IMR-90 (cell line): ENCODE measurements around the gene KCNIP1. TPM values are rescaled to one million over a fixed set of nuclear protein-coding genes. Genes with fewer than 3 reads are reported as not detected.

ENCODE experiments used
- ATAC-seq: fragments of 200-7000 bp; cut with Tn5 transposase; 2 replicates; pipeline ENCODE4 v1.9.1; 2020; ENCODE audit warnings: low read depth, mild to moderate bottlenecking, moderate library complexity
- BruUV-seq: library from RNA; stranded (reverse); fragments of 400-500 nt; replicated peaks from 2 replicates; lab custom pipeline; 2021; lab: Mats Ljungman, UMichigan
- CTCF ChIA-PET: fragments of 300-600 bp; formaldehyde crosslinking; extraction: SDS; loops from one replicate; lab custom pipeline; 2021; ENCODE audit warnings: antibody characterized with exemption; lab: Yijun Ruan, JAX
- POLR2A ChIA-PET: fragments of 300-600 bp; sonication (Branson Sonifier 250); formaldehyde crosslinking; loops from one replicate; lab custom pipeline; 2022; ENCODE audit warnings: antibody characterized with exemption; ENCODE audit not compliant: unreplicated experiment; lab: Charles Lee
- DNase-seq: peaks from one replicate; pipeline ENCODE4 v3.0.0; 2013
- H2AFZ ChIP-seq: replicated peaks from 2 replicates; pipeline ENCODE3; 2013; ENCODE audit warnings: low read length, mild to moderate bottlenecking; ENCODE audit not compliant: poor library complexity
- H2AK5ac ChIP-seq: 2 replicates; pipeline ENCODE4 v1.6.1; 2013; ENCODE audit warnings: low read depth, low read length, inconsistent platforms
- H2AK9ac ChIP-seq: replicated peaks from 2 replicates; pipeline ENCODE3; 2013; ENCODE audit warnings: mild to moderate bottlenecking, low read depth, low read length, moderate library complexity; ENCODE audit not compliant: poor library complexity
- H2BK120ac ChIP-seq: 2 replicates; pipeline ENCODE4 v1.6.1; 2013; ENCODE audit warnings: low read depth, low read length, inconsistent platforms
- H2BK15ac ChIP-seq: 3 replicates; pipeline ENCODE4 v1.6.1; 2013; ENCODE audit warnings: low read depth, low read length, inconsistent platforms
- H2BK20ac ChIP-seq: 2 replicates; pipeline ENCODE4 v1.6.1; 2013; ENCODE audit warnings: low read depth, mild to moderate bottlenecking, inconsistent platforms, low read length, moderate library complexity
- H2BK5ac ChIP-seq: 2 replicates; pipeline ENCODE4 v1.6.1; 2013; ENCODE audit warnings: mild to moderate bottlenecking, low read depth, low read length, inconsistent platforms; ENCODE audit not compliant: poor library complexity, severe bottlenecking
- H3K14ac ChIP-seq: replicated peaks from 2 replicates; pipeline ENCODE4 v1.6.1; 2013; ENCODE audit warnings: low read depth, low read length, inconsistent platforms
- H3K18ac ChIP-seq: 2 replicates; pipeline ENCODE4 v1.6.1; 2013; ENCODE audit warnings: low read depth, low read length, control low read depth
- H3K23ac ChIP-seq: 2 replicates; pipeline ENCODE4 v1.6.1; 2013; ENCODE audit warnings: low read depth, low read length, inconsistent platforms
- H3K27ac ChIP-seq: 2 replicates; pipeline ENCODE4 v1.5.1; 2013; ENCODE audit warnings: mild to moderate bottlenecking, control low read depth, low read length; ENCODE audit not compliant: insufficient read depth
- H3K27me3 ChIP-seq: 2 replicates; pipeline ENCODE4 v1.6.1; 2013; ENCODE audit warnings: low read length; ENCODE audit not compliant: control insufficient read depth, insufficient read depth
- H3K36me3 ChIP-seq: 2 replicates; pipeline ENCODE4 v1.6.1; 2013; ENCODE audit warnings: low read length, mixed read lengths; ENCODE audit not compliant: control insufficient read depth, insufficient read depth
- H3K4ac ChIP-seq: 2 replicates; pipeline ENCODE4 v1.6.1; 2013; ENCODE audit warnings: low read depth, low read length, inconsistent platforms
- H3K4me1 ChIP-seq: 2 replicates; pipeline ENCODE4 v1.6.1; 2013; ENCODE audit warnings: low read length, mixed read lengths; ENCODE audit not compliant: control insufficient read depth, insufficient read depth
- H3K4me2 ChIP-seq: 2 replicates; pipeline ENCODE4 v1.6.1; 2013; ENCODE audit warnings: low read depth, mild to moderate bottlenecking, control low read depth, low read length, moderate library complexity
- H3K4me3 ChIP-seq: 2 replicates; pipeline ENCODE4 v1.5.1; 2013; ENCODE audit warnings: low read depth, mild to moderate bottlenecking, control low read depth, low read length, moderate library complexity; ENCODE audit not compliant: insufficient read depth
- H3K56ac ChIP-seq: 2 replicates; pipeline ENCODE4 v1.6.1; 2013; ENCODE audit warnings: low read length, inconsistent platforms; ENCODE audit not compliant: insufficient read depth; ENCODE audit errors: extremely low read depth
- H3K79me1 ChIP-seq, 2 experiments: 2 replicates each; pipeline ENCODE4 v1.6.1; 2013; ENCODE audit warnings: low read length in 2 of 2, inconsistent platforms in 1 of 2, low read depth in 1 of 2
- H3K9ac ChIP-seq: 2 replicates; pipeline ENCODE4 v1.6.1; 2013; ENCODE audit warnings: low read depth, low read length, control low read depth
- H3K9me1 ChIP-seq: 2 replicates; pipeline ENCODE4 v1.6.1; 2013; ENCODE audit warnings: low read length, inconsistent platforms; ENCODE audit not compliant: insufficient read depth
- H3K9me3 ChIP-seq: 2 replicates; pipeline ENCODE4 v1.6.1; 2013; ENCODE audit warnings: low read length; ENCODE audit not compliant: control insufficient read depth, insufficient read depth
- H4K20me1 ChIP-seq: 2 replicates; pipeline ENCODE4 v1.6.1; 2013; ENCODE audit warnings: low read length, inconsistent platforms; ENCODE audit not compliant: insufficient read depth
- H4K5ac ChIP-seq: 2 replicates; pipeline ENCODE4 v1.6.1; 2013; ENCODE audit warnings: mild to moderate bottlenecking, low read depth, low read length, control low read depth
- H4K8ac ChIP-seq, 2 experiments: 2 replicates each; pipeline ENCODE4 v1.6.1; 2013; ENCODE audit warnings: low read depth in 2 of 2, low read length in 2 of 2, control low read depth in 1 of 2, inconsistent platforms in 1 of 2
- H4K91ac ChIP-seq: 2 replicates; pipeline ENCODE4 v1.6.1; 2013; ENCODE audit warnings: low read depth, low read length, inconsistent platforms; ENCODE audit not compliant: insufficient read depth
- BHLHE40 ChIP-seq: fragments of 150-350 bp; IDR thresholded peaks from 2 replicates; pipeline ENCODE4 v1.6.1; 2016; ENCODE audit warnings: mild to moderate bottlenecking, low read depth, low read length
- CTCF ChIP-seq: conservative IDR thresholded peaks from 2 replicates; pipeline ENCODE4 v1.5.1; 2012; ENCODE audit warnings: mild to moderate bottlenecking, low read depth, low read length, improper control_type of control experiment
- ELK1 ChIP-seq: fragments of 150-350 bp; IDR thresholded peaks from 2 replicates; pipeline ENCODE4 v1.6.1; 2016; ENCODE audit warnings: low read depth, mild to moderate bottlenecking, low read length, moderate library complexity, borderline replicate concordance
- USF2 ChIP-seq: fragments of 150-350 bp; IDR thresholded peaks from 2 replicates; pipeline ENCODE4 v1.6.1; 2017; ENCODE audit warnings: mild to moderate bottlenecking, antibody characterized with exemption, low read length, low read depth
- WGBS, 2 experiments: methylation state at CpG; one replicate each; pipeline versions ENCODE4 v1.1.5 to v1.1.7; 2013; ENCODE audit warnings: missing lambda C conversion rate in 2 of 2; ENCODE audit not compliant: insufficient read length in 1 of 2; ENCODE audit errors: extremely low coverage in 2 of 2; 5-methylcytosine and 5-hydroxymethylcytosine counted together
- dilution Hi-C: fragments of 300-500 bp; cut with HindIII; formaldehyde crosslinking; loops from one replicate; pipeline ENCODE4 v1.14.3; 2018; ENCODE audit warnings: low sequenced_read_pairs; ENCODE audit not compliant: unreplicated experiment
- in situ Hi-C: fragments of 300-500 bp; cut with MboI; formaldehyde crosslinking; loops from 3 replicates; pipeline ENCODE4 v1.14.3; 2019; ENCODE audit warnings: low sequenced_read_pairs, inconsistent platforms, mixed read lengths
- intact Hi-C: fragments of 100-400 bp; cut with micrococcal nuclease; formaldehyde crosslinking; loops from 2 replicates; pipeline ENCODE4 v1.10.0; 2022
- polyA plus RNA-seq, 3 experiments: library from polyadenylated mRNA; depleted of rRNA; stranded (reverse); fragments of >200 nt; gene quantifications; 2 replicates each; pipeline ENCODE4 v1.2.3, GENCODE V29; 2012; ENCODE audit warnings: low replicate concordance in 1 of 3
- total RNA-seq: library from RNA; depleted of rRNA; stranded (reverse); fragments of >200 nt; gene quantifications from 2 replicates; pipeline ENCODE4 v1.2.3, GENCODE V29; 2012

Gene KCNIP1
- total and polyA plus RNA-seq, 2 of the 4 experiments (the other 2 are of a cell fraction) = not detected

- no peak overlapping the region for H3K18ac ChIP-seq
- no peaks in the 10 kb centered on the region for H3K36me3 ChIP-seq
- BruUV-seq = no TSS peak
- CTCF ChIA-PET = no interaction called here
- no peak overlapping the region for H3K14ac ChIP-seq
- H4K20me1 ChIP-seq = no peaks in the 10 kb centered on the region
- no peaks in the 10 kb centered on the region; the same call in 1 of the 2 replicates for H3K27me3 ChIP-seq
- no peak overlapping the region for H2AFZ ChIP-seq
- intact Hi-C loops (no loop called here), in situ Hi-C loops (no loop called here), dilution Hi-C loops (no loop called here)
- no CpG with 5 or more reads among the region's 7 CpGs for WGBS, 2 experiments
- no peak overlapping the region for H3K9ac ChIP-seq
- H2BK120ac ChIP-seq = no peak overlapping the region
- no peaks in the 10 kb centered on the region for H3K4me1 ChIP-seq
- no peak overlapping the region for H2BK5ac ChIP-seq
- no peak overlapping the region for H3K4me3 ChIP-seq
- no peaks in the 10 kb centered on the region for H3K9me1 ChIP-seq
- ATAC-seq (no peak), DNase-seq (no peak)
- no peak overlapping the region for H3K4me2 ChIP-seq
- no peak overlapping the region for H2BK20ac ChIP-seq
- no peak for TF ChIP-seq USF2
- no peak for TF ChIP-seq ELK1
- no peak for TF ChIP-seq BHLHE40
- no peak for TF ChIP-seq CTCF
- no peak overlapping the region for H2AK9ac ChIP-seq
- H2BK15ac ChIP-seq = no peak overlapping the region
- no peaks in the 10 kb centered on the region for H3K79me1 ChIP-seq
- no peak overlapping the region for H3K27ac ChIP-seq
- H4K8ac ChIP-seq = no peak overlapping the region
- no peak overlapping the region for H4K5ac ChIP-seq
- H3K56ac ChIP-seq = no peak overlapping the region
- no peak overlapping the region for H4K91ac ChIP-seq
- no peak overlapping the region for H3K4ac ChIP-seq
- no peaks in the 10 kb centered on the region for H3K9me3 ChIP-seq
- no peak overlapping the region for H3K23ac ChIP-seq
- no peak overlapping the region for H2AK5ac ChIP-seq
- POLR2A ChIA-PET = no interaction called here
Observed at GRCh38 chr5:170617533-170618490, 114.0 kb downstream of the KCNIP1 start.
